Raji (cell line): Measurements from ENCODE around the gene KCNMA1.

Experiments
- POLR2A ChIP-seq: IDR thresholded peaks from 2 replicates; pipeline ENCODE4 v1.6.1; 2011; ENCODE audit warnings: low read depth, low read length, control low read depth; ENCODE audit not compliant: insufficient read depth

The KCNMA1 gene

GRCh38 chr10:77266242-77266641 is 371.4 kb downstream of the KCNMA1 start:
- no peak for TF ChIP-seq POLR2A

DNA sequence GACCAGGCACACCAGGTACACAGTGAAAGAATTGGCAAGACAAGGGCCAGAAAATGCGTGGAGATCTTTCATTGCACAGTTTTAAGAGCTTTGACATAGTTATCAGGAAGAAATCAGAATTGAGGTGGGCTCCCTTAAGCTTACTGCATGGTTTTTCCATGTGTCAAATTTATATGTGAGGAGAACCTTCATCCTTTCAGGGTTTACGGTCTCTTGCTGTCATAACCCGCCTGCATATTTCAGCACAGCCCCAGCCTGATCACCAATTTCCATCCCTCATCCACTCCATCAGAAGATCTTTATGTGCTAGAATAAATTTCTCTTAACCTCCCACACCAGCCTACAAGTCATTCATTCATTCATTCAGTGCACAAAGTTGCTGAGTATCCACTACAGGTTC is 373.1 kb downstream of the KCNMA1 start:
- no peak for TF ChIP-seq POLR2A

GRCh38 chr10:77264107-77264506 is 373.5 kb downstream of the KCNMA1 start:
- no peak for TF ChIP-seq POLR2A

GRCh38 chr10:77263700-77264099 is 373.9 kb downstream of the KCNMA1 start:
- no peak for TF ChIP-seq POLR2A

GRCh38 chr10:77261146-77261545 is 376.5 kb downstream of the KCNMA1 start:
- TF ChIP-seq POLR2A, result no peak

- no peak for TF ChIP-seq POLR2A
These were observed 378.3 kb downstream of the KCNMA1 start for GRCh38 chr10:77259171-77259874.

- no peak for TF ChIP-seq POLR2A
These were observed 381.3 kb downstream of the KCNMA1 start for GRCh38 chr10:77256346-77256745.

DNA sequence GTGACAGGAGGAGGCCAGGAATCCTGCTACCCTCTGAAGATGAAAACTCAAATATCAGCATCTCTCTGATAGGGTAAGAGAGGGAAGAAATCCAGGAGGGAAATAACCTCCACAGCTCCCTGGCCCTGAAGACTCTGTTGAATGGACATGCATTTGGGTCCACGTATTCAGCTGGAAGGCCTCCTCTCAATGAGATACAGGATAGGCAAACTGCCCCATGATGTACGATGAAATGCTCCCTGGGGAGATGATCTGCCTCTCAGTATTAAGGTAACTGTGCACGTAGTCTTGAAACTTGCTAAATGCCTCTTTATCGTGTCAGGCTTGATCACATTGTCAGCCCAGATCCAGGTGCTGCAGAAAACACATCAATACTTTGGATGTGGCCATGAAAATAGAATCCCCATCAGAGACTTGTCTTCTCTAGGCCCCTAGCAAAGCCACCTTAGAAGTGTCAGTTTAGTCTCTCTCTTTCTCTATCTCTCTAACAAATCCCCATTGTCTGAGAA is 384.0 kb downstream of the KCNMA1 start:
- no peak for TF ChIP-seq POLR2A

DNA sequence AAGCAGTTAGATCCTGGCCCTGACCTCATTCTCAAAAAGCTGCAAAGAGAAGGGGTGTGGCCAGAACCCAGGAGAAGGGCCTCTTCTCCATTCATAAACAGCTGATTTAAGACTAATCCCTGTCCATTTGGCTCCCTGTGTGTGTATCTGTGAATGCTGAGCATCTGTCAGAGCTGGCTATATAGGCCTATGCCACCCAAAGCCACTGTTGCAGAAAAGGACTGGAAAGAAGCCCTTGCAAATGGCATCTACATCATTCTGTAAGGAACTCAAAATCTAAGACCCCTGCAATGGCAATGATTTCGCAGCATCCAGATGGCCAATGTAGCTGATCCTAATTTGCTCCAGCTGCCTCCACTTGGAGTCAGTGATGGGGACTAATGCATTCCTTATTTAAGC is 384.5 kb downstream of the KCNMA1 start:
- TF ChIP-seq POLR2A, result no peak

- TF ChIP-seq POLR2A, result no peak
These were observed 385.0 kb downstream of the KCNMA1 start for GRCh38 chr10:77252380-77253146.

- TF ChIP-seq POLR2A, result no peak
These were observed 386.2 kb downstream of the KCNMA1 start for GRCh38 chr10:77251297-77252013.

DNA sequence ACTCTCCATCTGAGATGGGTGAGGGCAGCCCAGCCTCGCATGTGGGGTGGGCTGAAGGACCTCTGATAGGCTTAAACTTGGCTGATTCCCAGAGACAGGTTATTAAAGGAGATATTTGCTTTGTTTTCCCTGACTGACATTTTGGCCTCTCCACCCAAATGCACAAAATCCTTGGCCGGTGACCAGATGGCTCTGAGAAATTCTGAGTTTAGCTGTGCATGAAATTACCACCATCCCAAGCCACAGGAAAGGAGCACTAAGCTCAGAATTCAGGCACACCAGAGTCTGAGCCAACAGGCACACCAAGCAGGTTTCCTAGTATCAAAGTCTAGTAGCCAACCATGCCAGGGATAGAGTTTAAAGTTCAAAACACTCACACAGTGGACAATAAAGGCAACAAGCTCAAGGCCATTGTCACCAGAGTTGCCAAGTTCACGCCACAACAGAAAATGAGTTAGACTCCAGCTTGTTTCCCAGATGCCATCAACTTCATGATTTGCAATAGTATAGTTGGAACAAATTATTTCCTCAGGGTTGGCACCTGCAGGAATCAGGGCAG is 387.6 kb downstream of the KCNMA1 start:
- TF ChIP-seq POLR2A, result no peak

DNA sequence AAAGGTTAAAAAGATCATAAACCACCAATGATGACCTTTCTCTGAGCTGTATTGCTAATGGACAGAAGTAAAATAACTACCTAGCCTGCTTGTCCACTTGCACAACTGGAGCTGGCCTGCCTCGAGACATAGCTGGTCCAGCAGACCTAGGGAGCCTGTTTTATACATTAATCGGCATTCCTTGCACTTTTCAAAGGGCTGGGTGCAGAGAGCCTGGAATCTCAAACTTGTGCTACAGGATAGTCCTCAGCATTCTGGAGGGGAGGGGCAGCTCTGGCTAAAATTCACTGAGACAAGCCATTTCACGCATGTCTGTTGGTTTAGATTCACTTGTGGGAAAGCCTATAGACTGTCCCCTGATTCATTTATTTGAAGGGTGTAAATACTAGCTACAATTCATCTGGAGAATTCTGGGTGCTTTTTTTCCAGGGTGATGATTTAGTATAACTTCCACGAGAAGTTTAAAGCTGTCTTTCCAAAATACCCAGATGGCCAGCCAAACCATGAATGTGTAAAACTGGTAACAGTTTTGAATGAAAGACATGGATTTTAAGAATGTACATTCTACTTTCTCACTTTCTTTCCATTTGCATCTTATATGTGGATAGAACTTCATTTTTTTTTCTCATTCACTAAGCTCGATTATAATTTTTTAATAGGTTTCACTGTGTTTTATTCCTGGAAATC is 389.4 kb downstream of the KCNMA1 start:
- TF ChIP-seq POLR2A, result no peak

- no peak for TF ChIP-seq POLR2A
These were observed 390.3 kb downstream of the KCNMA1 start for GRCh38 chr10:77247031-77247990.
